ENCODE measurements around the gene INPP5A.

INPP5A gene

GRCh38 chr10:132611026-132611910 lies 73.7 kb downstream of the INPP5A start:
- Histone ChIP-seq H3K9me3 (ENCODE audit: control insufficient read depth, low read length) (no peaks in the 10 kb centered on the region), H3K9ac (ENCODE audit: low read length) (no peak overlapping the region), H3K36me3 (ENCODE audit: control insufficient read depth, insufficient read depth, low read length, severe bottlenecking) (peaks cover 4% of the 10 kb centered on the region), H3K4me1 (ENCODE audit: control insufficient read depth, insufficient read depth, low read length) (peaks cover 3% of the 10 kb centered on the region), H3K4me3 (ENCODE audit: low read length) (no peak overlapping the region), H3K27me3 (replicated peaks; ENCODE audit: control insufficient read depth, insufficient read depth, low read length) (no peaks in the 10 kb centered on the region)
- no peak for DNase-seq (ENCODE audit: low read depth)

- H3K4me3 ChIP-seq (ENCODE audit: low read length) = no peak overlapping the region
- H3K9ac ChIP-seq (ENCODE audit: low read length) = no peak overlapping the region
- no peak for DNase-seq (ENCODE audit: low read depth)
- H3K4me1 ChIP-seq (ENCODE audit: control insufficient read depth, insufficient read depth, low read length) = peaks cover 3% of the 10 kb centered on the region
- no peaks in the 10 kb centered on the region for H3K9me3 ChIP-seq (ENCODE audit: control insufficient read depth, low read length)
- peaks cover 4% of the 10 kb centered on the region for H3K36me3 ChIP-seq (ENCODE audit: control insufficient read depth, insufficient read depth, low read length, severe bottlenecking)
- no peaks in the 10 kb centered on the region for H3K27me3 ChIP-seq (replicated peaks; ENCODE audit: control insufficient read depth, insufficient read depth, low read length)
These were observed 74.4 kb downstream of the INPP5A start for GRCh38 chr10:132611986-132612385.

DNA sequence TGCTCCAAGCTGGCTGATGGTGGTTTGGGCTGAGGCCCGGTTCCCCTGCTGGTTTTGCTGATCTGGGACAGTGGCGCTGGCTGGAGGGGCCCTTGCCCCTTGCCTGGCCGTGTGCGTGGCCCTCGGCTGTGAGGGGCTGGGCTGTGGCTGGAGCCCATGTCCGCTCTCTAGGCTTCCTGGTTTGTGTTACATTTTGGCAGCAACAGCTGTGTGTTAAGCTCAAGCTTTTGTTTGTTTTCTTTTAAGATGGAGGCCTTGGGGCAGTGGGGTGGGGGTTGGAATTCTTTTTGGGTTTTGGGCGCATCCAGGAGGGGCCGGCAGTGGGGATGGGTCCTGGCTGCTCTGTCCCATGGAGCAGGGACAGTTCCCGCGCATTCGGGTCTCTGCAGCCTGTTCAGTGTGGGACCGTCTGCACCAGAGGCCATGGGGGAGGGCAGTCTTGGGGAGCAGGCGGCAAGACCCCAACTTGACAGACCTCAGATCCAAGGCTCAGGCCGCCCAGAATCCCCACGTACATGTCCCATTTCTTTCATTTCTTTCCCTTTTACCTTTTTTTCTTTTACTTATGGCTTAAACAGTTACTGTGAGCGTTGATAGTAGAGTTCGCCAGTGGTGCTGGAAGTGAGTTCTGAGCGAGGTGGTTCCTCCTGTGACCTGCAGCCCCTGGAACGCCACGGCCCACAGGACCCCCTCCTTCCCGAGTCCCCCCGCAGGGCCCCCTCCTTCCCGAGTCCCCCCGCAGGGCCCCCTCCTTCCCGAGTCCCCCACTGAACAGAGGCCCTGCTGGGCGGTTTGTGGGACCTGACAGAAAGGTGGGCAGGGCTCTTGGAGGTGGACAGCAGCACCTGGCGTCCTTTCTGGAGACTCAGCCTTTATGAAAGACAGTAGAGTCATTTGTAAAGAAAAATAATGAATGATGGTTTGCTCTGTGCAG lies 75.3 kb downstream of the INPP5A start:
- Histone ChIP-seq H3K36me3 (ENCODE audit: control insufficient read depth, insufficient read depth, low read length, severe bottlenecking) (peaks cover 7% of the 10 kb centered on the region), H3K9ac (ENCODE audit: low read length) (no peak overlapping the region), H3K27me3 (replicated peaks; ENCODE audit: control insufficient read depth, insufficient read depth, low read length) (no peaks in the 10 kb centered on the region), H3K4me1 (ENCODE audit: control insufficient read depth, insufficient read depth, low read length) (peaks cover 3% of the 10 kb centered on the region), H3K9me3 (ENCODE audit: control insufficient read depth, low read length) (no peaks in the 10 kb centered on the region), H3K4me3 (ENCODE audit: low read length) (no peak overlapping the region)
- DNase-seq (ENCODE audit: low read depth) = peak; percentile 39

DNA sequence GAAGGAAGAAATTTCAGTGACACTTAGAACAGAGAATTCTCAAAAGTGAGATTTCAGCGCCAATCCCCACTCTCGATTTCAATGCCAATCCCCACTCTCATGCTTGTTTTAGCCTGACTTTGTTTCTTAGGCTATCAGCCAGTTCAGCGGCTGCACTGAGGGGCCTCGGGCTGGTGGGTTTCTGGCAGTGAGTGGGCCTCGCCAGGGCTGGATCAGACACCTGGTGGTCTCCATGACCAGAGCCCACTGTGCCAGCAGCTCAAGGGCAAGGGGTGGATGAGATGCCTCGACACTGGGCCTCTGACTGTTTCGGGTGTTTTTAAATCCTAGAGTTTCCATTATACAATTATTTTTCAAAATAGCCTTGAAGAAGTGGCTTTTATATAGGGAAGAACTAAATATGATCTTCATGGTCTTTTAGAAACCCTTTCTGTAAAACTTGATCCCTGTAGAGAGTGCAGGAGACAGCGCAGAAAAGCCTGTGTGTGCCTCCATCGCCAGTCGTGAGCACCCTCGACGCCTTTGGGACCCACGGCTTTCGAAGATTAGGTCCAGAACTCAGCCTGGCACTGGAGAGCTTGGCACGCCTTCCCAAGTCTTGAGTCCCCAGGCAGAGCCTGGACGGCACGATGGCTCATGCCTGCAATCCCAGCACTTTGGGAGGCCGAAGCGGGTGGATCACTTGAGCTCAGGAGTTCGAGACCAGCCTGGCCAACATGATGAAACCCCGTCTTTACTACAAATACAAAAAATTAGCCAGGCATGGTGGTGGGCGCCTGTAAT lies 76.2 kb downstream of the INPP5A start:
- DNase-seq (ENCODE audit: low read depth) = no peak
- peaks cover 7% of the 10 kb centered on the region for H3K36me3 ChIP-seq (ENCODE audit: control insufficient read depth, insufficient read depth, low read length, severe bottlenecking)
- H3K4me1 ChIP-seq (ENCODE audit: control insufficient read depth, insufficient read depth, low read length) = peaks cover 3% of the 10 kb centered on the region
- H3K4me3 ChIP-seq (ENCODE audit: low read length) = no peak overlapping the region
- no peaks in the 10 kb centered on the region for H3K27me3 ChIP-seq (replicated peaks; ENCODE audit: control insufficient read depth, insufficient read depth, low read length)
- H3K9me3 ChIP-seq (ENCODE audit: control insufficient read depth, low read length) = no peaks in the 10 kb centered on the region
- no peak overlapping the region for H3K9ac ChIP-seq (ENCODE audit: low read length)

DNA sequence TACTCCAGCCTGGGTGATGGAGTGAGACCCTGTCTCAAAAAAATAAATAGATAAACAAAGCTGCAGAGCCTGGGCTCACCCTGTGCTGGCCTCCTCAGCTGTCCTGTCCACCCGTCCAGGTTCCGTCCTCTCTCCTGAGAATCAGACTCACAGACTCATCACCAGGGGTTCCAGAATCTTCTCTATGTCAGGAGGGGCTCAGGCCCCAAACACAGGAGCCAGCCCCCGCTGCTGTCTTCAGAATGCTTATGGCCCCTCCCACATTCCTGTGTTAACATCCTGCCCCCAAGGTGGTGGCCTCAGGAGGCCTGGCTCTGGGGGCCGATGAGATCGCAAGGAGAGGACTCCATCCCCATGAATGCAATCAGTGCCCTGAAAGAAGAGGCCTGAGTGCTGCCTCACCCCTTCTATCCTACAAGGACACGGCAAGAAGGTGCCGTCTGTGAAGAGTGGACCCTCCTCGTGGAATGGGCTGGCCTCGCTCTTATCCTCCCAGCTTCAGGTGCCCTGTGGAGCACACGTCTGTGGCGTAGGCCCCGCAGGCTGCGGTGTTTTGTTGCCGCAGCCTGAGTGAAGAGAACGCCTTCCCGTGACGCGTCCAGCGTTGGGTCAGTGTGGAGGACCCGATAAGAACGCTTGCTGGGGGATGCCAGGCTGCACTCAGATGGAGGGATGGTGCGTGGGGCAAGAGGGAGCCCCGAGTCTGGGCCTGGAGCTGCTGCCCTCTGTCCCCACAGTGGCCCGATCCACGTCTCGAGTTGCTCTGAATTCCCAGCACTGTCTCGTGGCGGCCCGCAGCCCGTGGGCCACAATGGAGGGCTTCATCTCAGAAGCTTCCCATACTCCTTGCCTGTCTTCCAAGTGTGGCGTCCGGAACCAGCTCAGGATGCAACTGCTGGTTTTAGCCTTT lies 77.1 kb downstream of the INPP5A start:
- no peaks in the 10 kb centered on the region for H3K27me3 ChIP-seq (replicated peaks; ENCODE audit: control insufficient read depth, insufficient read depth, low read length)
- no peak overlapping the region for H3K9ac ChIP-seq (ENCODE audit: low read length)
- H3K36me3 ChIP-seq (ENCODE audit: control insufficient read depth, insufficient read depth, low read length, severe bottlenecking) = peaks cover 7% of the 10 kb centered on the region
- peaks cover 3% of the 10 kb centered on the region for H3K4me1 ChIP-seq (ENCODE audit: control insufficient read depth, insufficient read depth, low read length)
- H3K9me3 ChIP-seq (ENCODE audit: control insufficient read depth, low read length) = no peaks in the 10 kb centered on the region
- no peak for DNase-seq (ENCODE audit: low read depth)
- H3K4me3 ChIP-seq (ENCODE audit: low read length) = no peak overlapping the region

DNA sequence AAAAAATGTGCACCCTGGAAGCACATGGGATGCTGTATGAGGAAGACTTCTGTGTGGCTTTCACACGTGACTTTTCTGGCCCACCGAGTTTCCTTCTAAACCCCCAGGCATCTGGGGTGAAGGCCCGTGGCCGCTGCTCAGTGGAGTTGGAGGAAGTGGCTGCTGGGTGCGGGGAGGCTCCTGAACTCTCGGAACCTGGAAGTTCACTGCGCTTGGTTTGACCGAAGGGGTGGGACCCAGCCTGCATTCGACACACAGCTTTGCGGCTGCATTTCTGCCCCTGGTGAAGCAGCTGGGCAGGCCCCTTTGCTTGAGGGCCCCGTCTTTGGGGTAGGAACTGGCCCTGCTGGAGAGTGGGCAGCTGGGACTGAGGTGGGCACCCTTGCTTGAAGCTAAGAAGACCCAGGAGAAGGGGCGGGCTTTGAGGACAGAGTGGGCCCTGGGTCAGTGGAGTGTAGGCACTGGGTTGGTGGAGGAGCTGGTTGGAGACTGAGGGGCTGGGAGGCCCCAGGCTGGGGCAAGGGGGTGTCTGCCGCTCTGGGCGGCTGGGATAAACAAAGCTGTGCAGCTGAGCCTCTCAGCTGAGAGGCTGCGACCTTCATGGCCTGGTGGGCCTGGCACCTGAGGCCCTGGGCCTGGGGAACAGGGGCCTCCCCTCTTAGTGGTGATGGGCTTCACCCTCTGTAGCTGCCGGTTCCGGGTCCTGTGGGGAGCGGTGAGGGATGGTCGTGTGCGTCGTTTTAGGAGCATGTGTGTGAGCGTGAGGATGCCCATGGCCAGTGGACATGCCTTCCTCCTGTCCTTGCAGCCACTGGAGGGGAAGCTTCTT lies 78.0 kb downstream of the INPP5A start:
- Histone ChIP-seq H3K4me3 (ENCODE audit: low read length) (no peak overlapping the region), H3K9me3 (ENCODE audit: control insufficient read depth, low read length) (peaks cover 4% of the 10 kb centered on the region), H3K36me3 (ENCODE audit: control insufficient read depth, insufficient read depth, low read length, severe bottlenecking) (peaks cover 7% of the 10 kb centered on the region), H3K27me3 (replicated peaks; ENCODE audit: control insufficient read depth, insufficient read depth, low read length) (no peaks in the 10 kb centered on the region), H3K9ac (ENCODE audit: low read length) (no peak overlapping the region), H3K4me1 (ENCODE audit: control insufficient read depth, insufficient read depth, low read length) (peaks cover 3% of the 10 kb centered on the region)
- no peak for DNase-seq (ENCODE audit: low read depth)

DNA sequence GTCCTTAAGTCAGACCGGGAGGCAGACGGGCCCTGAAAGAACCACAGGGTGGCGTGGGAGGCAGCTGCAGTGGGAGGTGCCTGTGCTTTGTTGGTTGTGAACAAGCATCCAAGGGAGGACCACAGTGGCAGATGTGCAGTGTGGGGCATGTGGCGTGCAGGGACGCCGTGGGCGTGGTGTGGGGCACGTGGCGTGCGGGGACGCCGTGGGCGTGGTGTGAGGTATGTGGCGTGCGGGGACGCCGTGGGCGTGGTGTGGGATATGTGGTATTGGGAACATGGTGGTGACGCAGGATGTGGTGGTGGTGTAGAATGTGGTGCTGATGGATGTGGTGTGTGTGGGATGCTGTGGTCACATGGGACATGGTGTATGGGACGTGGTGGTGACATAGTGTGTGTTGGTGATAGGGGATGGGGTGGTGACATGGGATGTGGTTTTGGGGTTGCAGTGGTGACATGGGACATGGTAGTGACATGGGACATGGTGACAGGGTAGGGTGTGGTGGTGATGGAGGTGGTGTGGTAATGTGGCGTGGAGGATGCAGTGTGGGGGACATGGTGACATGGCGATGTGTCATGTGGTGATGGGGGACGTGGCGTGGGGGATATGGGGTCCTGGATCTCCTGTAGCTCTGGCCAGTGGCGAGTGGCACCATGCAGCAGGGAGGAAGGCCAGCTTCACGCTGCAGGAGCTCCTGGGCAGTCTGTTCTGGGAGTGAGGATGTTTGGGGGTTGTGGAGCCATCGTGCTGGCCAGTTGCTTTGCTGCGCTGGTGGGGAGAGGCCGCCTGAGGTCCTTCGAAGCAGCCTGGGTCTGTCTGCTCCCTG lies 78.8 kb downstream of the INPP5A start:
- H3K4me1 ChIP-seq (ENCODE audit: control insufficient read depth, insufficient read depth, low read length) = peaks cover 3% of the 10 kb centered on the region
- H3K36me3 ChIP-seq (ENCODE audit: control insufficient read depth, insufficient read depth, low read length, severe bottlenecking) = peaks cover 7% of the 10 kb centered on the region
- no peak overlapping the region for H3K9ac ChIP-seq (ENCODE audit: low read length)
- DNase-seq (ENCODE audit: low read depth) = no peak
- H3K4me3 ChIP-seq (ENCODE audit: low read length) = no peak overlapping the region
- H3K9me3 ChIP-seq (ENCODE audit: control insufficient read depth, low read length) = peaks cover 4% of the 10 kb centered on the region
- H3K27me3 ChIP-seq (replicated peaks; ENCODE audit: control insufficient read depth, insufficient read depth, low read length) = no peaks in the 10 kb centered on the region

DNA sequence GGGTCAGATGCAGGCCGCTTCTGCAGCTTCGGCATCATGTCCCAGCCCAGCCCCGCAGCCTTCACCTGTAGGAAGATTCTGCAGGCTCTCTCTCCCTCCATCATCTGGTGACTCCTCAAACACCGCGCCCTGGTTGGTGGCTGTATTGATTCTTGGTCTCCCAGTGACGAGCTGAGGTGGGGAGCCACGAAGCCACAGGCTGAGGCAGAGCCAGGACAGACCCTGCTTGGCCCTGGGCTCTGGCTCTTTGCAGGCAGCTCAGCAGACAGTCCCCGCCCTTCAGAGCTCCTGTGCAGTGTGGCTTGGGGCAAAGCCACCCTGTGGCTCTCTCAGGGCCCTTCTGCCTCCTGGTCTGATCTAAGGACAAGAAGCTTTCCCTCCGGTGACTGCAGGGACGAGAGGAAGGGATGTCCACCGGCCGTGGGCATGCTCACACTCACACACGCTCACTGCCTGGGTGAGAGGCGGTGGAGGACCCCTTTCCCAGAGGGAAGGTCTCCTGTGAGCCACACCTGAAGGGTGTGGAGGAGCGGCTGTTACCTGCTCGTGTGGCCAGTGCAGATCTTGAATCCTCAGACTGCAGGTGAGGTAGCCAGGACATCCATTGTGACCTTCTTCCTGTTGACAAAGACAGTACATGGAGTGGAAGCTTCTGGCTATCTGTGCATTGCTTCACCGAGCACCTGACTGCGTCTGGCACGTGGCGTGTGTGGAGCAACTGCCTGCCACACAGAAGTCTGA lies 79.6 kb downstream of the INPP5A start:
- H3K4me3 ChIP-seq (ENCODE audit: low read length) = no peak overlapping the region
- H3K36me3 ChIP-seq (ENCODE audit: control insufficient read depth, insufficient read depth, low read length, severe bottlenecking) = peaks cover 7% of the 10 kb centered on the region
- no peak overlapping the region for H3K9ac ChIP-seq (ENCODE audit: low read length)
- DNase-seq (ENCODE audit: low read depth) = no peak
- H3K9me3 ChIP-seq (ENCODE audit: control insufficient read depth, low read length) = peaks cover 4% of the 10 kb centered on the region
- no peaks in the 10 kb centered on the region for H3K27me3 ChIP-seq (replicated peaks; ENCODE audit: control insufficient read depth, insufficient read depth, low read length)
- H3K4me1 ChIP-seq (ENCODE audit: control insufficient read depth, insufficient read depth, low read length) = peaks cover 3% of the 10 kb centered on the region

- DNase-seq (ENCODE audit: low read depth) = no peak
- Histone ChIP-seq H3K4me3 (ENCODE audit: low read length) (no peak overlapping the region), H3K4me1 (ENCODE audit: control insufficient read depth, insufficient read depth, low read length) (peaks cover 3% of the 10 kb centered on the region), H3K9ac (ENCODE audit: low read length) (no peak overlapping the region), H3K27me3 (replicated peaks; ENCODE audit: control insufficient read depth, insufficient read depth, low read length) (no peaks in the 10 kb centered on the region), H3K9me3 (ENCODE audit: control insufficient read depth, low read length) (peaks cover 4% of the 10 kb centered on the region), H3K36me3 (ENCODE audit: control insufficient read depth, insufficient read depth, low read length, severe bottlenecking) (peaks cover 7% of the 10 kb centered on the region)
These were observed 80.1 kb downstream of the INPP5A start for GRCh38 chr10:132617737-132618052.

Measured in adipocyte (in vitro differentiated cells).